NT2/D1 (cell line): ENCODE data around the gene CDON.

Experiments
- SUZ12 ChIP-seq: IDR thresholded peaks from 2 replicates; pipeline ENCODE4 v1.6.1; 2011; ENCODE audit not compliant: insufficient read length, insufficient read depth; ENCODE audit errors: extremely low read depth
- YY1 ChIP-seq: IDR thresholded peaks from 2 replicates; pipeline ENCODE4 v1.6.1; 2011; ENCODE audit not compliant: insufficient read length, insufficient read depth
- ZNF274 ChIP-seq: IDR thresholded peaks from 2 replicates; pipeline ENCODE4 v1.6.1; 2011; ENCODE audit warnings: mild to moderate bottlenecking, low read depth, low read length

DNA sequence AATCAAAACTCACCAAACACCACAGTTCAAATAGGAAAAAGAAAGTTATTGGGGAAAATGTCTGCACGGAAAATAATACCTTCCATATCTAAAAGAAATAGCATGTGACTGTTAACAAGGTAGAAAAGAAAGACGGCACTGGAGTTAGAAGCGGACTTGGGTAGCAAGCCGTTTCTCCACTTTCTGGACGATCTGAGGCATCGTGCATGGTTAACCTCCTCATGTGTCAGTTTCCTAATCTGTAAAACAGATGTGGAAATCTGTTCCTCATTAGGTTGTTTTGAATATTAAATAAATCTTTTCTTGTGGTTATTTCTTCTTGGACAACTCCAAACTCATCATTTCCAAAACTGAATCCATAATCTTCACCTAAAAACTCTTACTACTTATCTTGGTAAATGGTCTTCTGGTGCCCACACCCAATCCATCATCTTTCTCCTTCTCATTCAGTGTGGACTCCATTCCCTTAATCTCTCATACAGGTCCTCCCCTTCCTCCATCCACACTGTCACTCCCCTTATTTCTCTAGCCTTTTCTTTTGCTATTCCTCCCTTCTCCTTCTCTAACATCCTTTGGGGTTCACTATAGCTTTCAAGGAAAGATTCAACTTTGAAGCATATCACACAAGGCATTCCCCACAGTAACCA is 63.3 kb downstream of the CDON start:
- TF ChIP-seq SUZ12 = no peak
- no peak for TF ChIP-seq YY1
- no peak for TF ChIP-seq ZNF274
